ENCODE data around the gene NDUFA12.

NDUFA12 gene

DNA sequence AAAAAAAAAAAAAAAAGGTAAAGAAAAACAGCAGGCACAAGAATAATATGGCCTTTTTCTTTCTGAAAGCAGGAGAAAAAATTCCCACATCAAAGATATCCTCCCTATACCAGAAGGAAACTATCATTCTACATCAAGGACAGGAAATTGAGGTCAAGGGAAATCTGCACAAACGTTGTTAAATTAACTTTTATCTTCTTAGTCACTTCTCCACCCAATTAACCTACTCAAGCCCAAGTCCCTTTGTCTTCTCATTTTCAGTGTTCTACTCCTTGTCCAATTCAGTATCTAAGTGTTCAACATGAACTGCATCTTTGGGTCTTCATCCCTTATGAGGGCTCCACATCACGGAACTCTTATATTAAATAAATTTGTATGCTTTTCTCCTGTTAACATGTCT, 15.7 kb downstream of the NDUFA12 start:
- Histone ChIP-seq H3K9me3 (ENCODE audit: control insufficient read depth, insufficient read depth, low read depth, low read length) (no peaks in the 10 kb centered on the region), H3K36me3 (ENCODE audit: control insufficient read depth in 2 of 2, insufficient read depth in 1 of 2, low read length in 2 of 2) (peaks cover 0 to 14% of the 10 kb centered on the region in 2 experiments; a peak in 2 of 3 replicates), H3K27ac (ENCODE audit: extremely low read depth, low read depth, low read length) (no peak overlapping the region), H3K4me3 (ENCODE audit: low read depth, low read length) (no peak overlapping the region), H3K4me1 (ENCODE audit: control insufficient read depth, insufficient read depth, low read length) (no peaks in the 10 kb centered on the region)
- CTCF ChIA-PET: no interaction called here
- POLR2A ChIA-PET: no interaction called here
- TF ChIP-seq ZNF560 (tag by site-specific recombination; IDR thresholded peaks at IDR 0.05; ENCODE audit: borderline replicate concordance): no peak
- TF ChIP-seq, protein P1, sequence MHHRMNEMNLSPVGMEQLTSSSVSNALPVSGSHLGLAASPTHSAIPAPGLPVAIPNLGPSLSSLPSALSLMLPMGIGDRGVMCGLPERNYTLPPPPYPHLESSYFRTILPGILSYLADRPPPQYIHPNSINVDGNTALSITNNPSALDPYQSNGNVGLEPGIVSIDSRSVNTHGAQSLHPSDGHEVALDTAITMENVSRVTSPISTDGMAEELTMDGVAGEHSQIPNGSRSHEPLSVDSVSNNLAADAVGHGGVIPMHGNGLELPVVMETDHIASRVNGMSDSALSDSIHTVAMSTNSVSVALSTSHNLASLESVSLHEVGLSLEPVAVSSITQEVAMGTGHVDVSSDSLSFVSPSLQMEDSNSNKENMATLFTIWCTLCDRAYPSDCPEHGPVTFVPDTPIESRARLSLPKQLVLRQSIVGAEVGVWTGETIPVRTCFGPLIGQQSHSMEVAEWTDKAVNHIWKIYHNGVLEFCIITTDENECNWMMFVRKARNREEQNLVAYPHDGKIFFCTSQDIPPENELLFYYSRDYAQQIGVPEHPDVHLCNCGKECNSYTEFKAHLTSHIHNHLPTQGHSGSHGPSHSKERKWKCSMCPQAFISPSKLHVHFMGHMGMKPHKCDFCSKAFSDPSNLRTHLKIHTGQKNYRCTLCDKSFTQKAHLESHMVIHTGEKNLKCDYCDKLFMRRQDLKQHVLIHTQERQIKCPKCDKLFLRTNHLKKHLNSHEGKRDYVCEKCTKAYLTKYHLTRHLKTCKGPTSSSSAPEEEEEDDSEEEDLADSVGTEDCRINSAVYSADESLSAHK (tag by site-specific recombination; IDR thresholded peaks at IDR 0.05): no peak
- no peak for TF ChIP-seq GLI2 (tag by site-specific recombination; IDR thresholded peaks at IDR 0.05; ENCODE audit: borderline replicate concordance, low read depth)
- TF ChIP-seq ZNF169 (tag by site-specific recombination; IDR thresholded peaks at IDR 0.05): no peak
- no peak for TF ChIP-seq ZNF146 (tag by site-specific recombination; IDR thresholded peaks at IDR 0.05)
- no peak for TF ChIP-seq ZNF660 (tag by site-specific recombination; IDR thresholded peaks at IDR 0.05)
- no peak for TF ChIP-seq ZBTB7A (tag by site-specific recombination; IDR thresholded peaks at IDR 0.05; ENCODE audit: low read depth)
- TF ChIP-seq GLIS1 (tag by site-specific recombination; IDR thresholded peaks at IDR 0.05): no peak
- TF ChIP-seq, protein P2, sequence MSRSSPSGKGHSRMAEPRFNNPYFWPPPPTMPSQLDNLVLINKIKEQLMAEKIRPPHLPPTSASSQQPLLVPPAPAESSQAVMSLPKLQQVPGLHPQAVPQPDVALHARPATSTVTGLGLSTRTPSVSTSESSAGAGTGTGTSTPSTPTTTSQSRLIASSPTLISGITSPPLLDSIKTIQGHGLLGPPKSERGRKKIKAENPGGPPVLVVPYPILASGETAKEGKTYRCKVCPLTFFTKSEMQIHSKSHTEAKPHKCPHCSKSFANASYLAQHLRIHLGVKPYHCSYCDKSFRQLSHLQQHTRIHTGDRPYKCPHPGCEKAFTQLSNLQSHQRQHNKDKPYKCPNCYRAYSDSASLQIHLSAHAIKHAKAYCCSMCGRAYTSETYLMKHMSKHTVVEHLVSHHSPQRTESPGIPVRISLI (tag by site-specific recombination; IDR thresholded peaks at IDR 0.05): no peak
- no peak for TF ChIP-seq ZNF629 (tag by site-specific recombination; IDR thresholded peaks at IDR 0.05)
- no peak for TF ChIP-seq ZNF433 (tag by site-specific recombination; IDR thresholded peaks at IDR 0.05; ENCODE audit: low read depth)
- TF ChIP-seq ZFP3 (tag by site-specific recombination; IDR thresholded peaks at IDR 0.05; ENCODE audit: low read depth): no peak
- no peak for TF ChIP-seq ZNF202 (tag by site-specific recombination; IDR thresholded peaks at IDR 0.05; ENCODE audit: borderline replicate concordance)
- TF ChIP-seq, protein P3, sequence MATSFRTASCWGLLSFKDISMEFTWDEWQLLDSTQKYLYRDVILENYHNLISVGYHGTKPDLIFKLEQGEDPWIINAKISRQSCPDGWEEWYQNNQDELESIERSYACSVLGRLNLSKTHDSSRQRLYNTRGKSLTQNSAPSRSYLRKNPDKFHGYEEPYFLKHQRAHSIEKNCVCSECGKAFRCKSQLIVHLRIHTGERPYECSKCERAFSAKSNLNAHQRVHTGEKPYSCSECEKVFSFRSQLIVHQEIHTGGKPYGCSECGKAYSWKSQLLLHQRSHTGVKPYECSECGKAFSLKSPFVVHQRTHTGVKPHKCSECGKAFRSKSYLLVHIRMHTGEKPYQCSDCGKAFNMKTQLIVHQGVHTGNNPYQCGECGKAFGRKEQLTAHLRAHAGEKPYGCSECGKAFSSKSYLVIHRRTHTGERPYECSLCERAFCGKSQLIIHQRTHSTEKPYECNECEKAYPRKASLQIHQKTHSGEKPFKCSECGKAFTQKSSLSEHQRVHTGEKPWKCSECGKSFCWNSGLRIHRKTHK (tag by site-specific recombination; IDR thresholded peaks at IDR 0.05): no peak

DNA sequence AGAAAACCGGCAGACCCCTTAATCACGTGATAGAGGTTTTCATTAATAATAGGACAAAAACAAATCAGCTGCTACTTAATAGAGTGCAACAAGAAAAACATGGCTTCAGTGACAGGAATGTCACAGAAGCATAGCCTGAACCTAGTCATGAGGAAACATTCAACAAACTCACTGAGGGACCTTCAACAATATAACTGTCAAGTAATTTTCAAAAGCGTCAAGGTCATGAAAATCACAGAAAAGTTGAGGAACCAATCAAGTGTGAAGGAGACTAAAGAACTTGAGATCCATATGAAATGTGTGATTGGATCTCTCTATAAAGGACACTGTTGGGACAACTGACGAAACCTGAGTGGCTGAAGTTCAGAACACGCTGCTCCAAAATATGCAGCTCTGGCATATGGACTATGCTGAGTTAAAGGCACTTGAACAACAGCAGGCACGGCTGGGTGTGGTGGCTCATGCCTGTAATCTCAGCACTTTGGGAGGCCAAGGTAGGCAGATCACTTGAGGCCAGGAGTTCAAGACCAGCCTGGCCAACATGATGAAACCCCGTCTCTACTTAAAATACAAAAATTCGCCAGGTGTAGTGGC, 16.3 kb downstream of the NDUFA12 start:
- H3K36me3 ChIP-seq (ENCODE audit: control insufficient read depth in 2 of 2, insufficient read depth in 1 of 2, low read length in 2 of 2): peaks cover 0 to 9% of the 10 kb centered on the region in 2 experiments; a peak in 2 of 3 replicates
- H3K9me3 ChIP-seq (ENCODE audit: control insufficient read depth, insufficient read depth, low read depth, low read length): no peaks in the 10 kb centered on the region
- H3K4me3 ChIP-seq (ENCODE audit: low read depth, low read length): no peak overlapping the region
- POLR2A ChIA-PET: no interaction called here
- no peaks in the 10 kb centered on the region for H3K4me1 ChIP-seq (ENCODE audit: control insufficient read depth, insufficient read depth, low read length)
- no peak overlapping the region for H3K27ac ChIP-seq (ENCODE audit: extremely low read depth, low read depth, low read length)
- CTCF ChIA-PET: interaction anchor here (1.1 kb wide), 1 partner anchor 112 kb away, joined by 3 read pairs; no protein-coding TSS in a partner anchor
- TF ChIP-seq ZNF776 (tag by site-specific recombination; IDR thresholded peaks at IDR 0.05; ENCODE audit: borderline replicate concordance) (no peak), ZNF221 (tag by site-specific recombination; IDR thresholded peaks at IDR 0.05; ENCODE audit: borderline replicate concordance) (no peak), ZNF341 (tag by site-specific recombination; IDR thresholded peaks at IDR 0.05; ENCODE audit: low read depth) (no peak), FEZF1 (tag by site-specific recombination; IDR thresholded peaks at IDR 0.05) (no peak), ZNF664 (tag by site-specific recombination; IDR thresholded peaks at IDR 0.05) (no peak), ZNF473 (tag by site-specific recombination; IDR thresholded peaks at IDR 0.05) (no peak)
- TF ChIP-seq, protein P4, sequence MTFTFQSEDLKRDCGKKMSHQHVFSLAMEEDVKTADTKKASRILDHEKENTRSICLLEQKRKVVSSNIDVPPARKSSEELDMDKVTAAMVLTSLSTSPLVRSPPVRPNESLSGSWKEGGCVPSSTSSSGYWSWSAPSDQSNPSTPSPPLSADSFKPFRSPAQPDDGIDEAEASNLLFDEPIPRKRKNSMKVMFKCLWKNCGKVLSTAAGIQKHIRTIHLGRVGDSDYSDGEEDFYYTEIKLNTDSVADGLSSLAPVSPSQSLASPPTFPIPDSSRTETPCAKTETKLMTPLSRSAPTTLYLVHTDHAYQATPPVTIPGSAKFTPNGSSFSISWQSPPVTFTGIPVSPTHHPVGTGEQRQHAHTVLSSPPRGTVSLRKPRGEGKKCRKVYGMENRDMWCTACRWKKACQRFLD (tag by site-specific recombination; IDR thresholded peaks at IDR 0.05): no peak
- TF ChIP-seq, protein P5, sequence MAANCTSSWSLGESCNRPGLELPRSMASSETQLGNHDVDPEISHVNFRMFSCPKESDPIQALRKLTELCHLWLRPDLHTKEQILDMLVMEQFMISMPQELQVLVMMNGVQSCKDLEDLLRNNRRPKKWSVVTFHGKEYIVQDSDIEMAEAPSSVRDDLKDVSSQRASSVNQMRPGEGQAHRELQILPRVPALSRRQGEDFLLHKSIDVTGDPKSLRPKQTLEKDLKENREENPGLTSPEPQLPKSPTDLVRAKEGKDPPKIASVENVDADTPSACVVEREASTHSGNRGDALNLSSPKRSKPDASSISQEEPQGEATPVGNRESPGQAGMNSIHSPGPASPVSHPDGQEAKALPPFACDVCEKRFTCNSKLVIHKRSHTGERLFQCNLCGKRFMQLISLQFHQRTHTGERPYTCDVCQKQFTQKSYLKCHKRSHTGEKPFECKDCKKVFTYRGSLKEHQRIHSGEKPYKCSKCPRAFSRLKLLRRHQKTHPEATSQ (tag by site-specific recombination; IDR thresholded peaks at IDR 0.05): no peak
- TF ChIP-seq, protein P6, sequence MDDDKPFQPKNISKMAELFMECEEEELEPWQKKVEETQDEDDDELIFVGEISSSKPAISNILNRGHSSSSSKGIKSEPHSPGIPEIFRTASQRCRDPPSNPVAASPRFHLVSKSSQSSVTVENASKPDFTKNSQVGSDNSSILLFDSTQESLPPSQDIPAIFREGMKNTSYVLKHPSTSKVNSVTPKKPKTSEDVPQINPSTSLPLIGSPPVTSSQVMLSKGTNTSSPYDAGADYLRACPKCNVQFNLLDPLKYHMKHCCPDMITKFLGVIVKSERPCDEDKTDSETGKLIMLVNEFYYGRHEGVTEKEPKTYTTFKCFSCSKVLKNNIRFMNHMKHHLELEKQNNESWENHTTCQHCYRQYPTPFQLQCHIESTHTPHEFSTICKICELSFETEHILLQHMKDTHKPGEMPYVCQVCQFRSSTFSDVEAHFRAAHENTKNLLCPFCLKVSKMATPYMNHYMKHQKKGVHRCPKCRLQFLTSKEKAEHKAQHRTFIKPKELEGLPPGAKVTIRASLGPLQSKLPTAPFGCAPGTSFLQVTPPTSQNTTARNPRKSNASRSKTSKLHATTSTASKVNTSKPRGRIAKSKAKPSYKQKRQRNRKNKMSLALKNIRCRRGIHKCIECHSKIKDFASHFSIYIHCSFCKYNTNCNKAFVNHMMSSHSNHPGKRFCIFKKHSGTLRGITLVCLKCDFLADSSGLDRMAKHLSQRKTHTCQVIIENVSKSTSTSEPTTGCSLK (tag by site-specific recombination; IDR thresholded peaks at IDR 0.05): no peak
- TF ChIP-seq, protein P7, sequence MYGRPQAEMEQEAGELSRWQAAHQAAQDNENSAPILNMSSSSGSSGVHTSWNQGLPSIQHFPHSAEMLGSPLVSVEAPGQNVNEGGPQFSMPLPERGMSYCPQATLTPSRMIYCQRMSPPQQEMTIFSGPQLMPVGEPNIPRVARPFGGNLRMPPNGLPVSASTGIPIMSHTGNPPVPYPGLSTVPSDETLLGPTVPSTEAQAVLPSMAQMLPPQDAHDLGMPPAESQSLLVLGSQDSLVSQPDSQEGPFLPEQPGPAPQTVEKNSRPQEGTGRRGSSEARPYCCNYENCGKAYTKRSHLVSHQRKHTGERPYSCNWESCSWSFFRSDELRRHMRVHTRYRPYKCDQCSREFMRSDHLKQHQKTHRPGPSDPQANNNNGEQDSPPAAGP (tag by site-specific recombination; IDR thresholded peaks at IDR 0.05): no peak
